Gastroesophageal sphincter (tissue), 3 donors: ENCODE data around the gene DOK5.

Experiments used
- POLR2A ChIP-seq, 2 donors: fragments of 450-650 bp; IDR thresholded peaks; one replicate each; pipeline ENCODE4 v1.6.1; 2017; ENCODE audit warnings: antibody characterized with exemption in 2 of 2, mild to moderate bottlenecking in 2 of 2, moderate library complexity in 1 of 2
- POLR2AphosphoS5 ChIP-seq: sonication (generic); formaldehyde crosslinking; IDR thresholded peaks from one replicate; pipeline ENCODE4 v1.6.1; 2017; ENCODE audit warnings: antibody characterized with exemption
- TF ChIP-seq, protein P1 (sequence below), 4 experiments: fragments of 200-600 bp in 2 of 4; fragments of 450-650 bp in 2 of 4; sonication (generic) in 1 of 4; IDR thresholded peaks; one replicate each; pipeline ENCODE4 v1.5.1; 2017 to 2019; ENCODE audit warnings: antibody characterized with exemption in 4 of 4, mild to moderate bottlenecking in 2 of 4, moderate library complexity in 2 of 4

DNA sequence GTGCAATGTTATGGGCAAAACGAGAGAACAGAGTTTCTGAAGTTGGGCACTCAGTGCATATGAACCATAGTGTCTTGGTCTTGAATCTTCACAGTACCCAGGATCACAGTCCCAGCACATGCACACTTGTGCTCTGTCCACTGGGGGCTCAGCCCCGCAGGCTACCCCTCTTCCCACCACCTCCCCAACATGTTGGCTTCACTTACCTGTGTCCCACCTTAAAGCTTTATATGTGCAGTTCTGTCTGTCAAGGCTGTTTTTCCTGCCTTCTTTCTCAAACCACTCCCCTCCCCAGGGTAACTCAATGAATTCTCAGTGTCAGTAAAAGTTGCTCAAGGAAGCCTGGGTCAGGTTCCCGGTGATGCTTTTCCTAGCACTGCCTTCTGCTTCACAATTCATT is 129.9 kb downstream of the DOK5 start:
- TF ChIP-seq, protein P1, sequence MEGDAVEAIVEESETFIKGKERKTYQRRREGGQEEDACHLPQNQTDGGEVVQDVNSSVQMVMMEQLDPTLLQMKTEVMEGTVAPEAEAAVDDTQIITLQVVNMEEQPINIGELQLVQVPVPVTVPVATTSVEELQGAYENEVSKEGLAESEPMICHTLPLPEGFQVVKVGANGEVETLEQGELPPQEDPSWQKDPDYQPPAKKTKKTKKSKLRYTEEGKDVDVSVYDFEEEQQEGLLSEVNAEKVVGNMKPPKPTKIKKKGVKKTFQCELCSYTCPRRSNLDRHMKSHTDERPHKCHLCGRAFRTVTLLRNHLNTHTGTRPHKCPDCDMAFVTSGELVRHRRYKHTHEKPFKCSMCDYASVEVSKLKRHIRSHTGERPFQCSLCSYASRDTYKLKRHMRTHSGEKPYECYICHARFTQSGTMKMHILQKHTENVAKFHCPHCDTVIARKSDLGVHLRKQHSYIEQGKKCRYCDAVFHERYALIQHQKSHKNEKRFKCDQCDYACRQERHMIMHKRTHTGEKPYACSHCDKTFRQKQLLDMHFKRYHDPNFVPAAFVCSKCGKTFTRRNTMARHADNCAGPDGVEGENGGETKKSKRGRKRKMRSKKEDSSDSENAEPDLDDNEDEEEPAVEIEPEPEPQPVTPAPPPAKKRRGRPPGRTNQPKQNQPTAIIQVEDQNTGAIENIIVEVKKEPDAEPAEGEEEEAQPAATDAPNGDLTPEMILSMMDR (IDR thresholded peaks at IDR 0.05) = no peak
- TF ChIP-seq POLR2A (IDR thresholded peaks at IDR 0.05) = no peak
- TF ChIP-seq POLR2AphosphoS5 = no peak
